ENCODE data around the gene PRAMEF8.
"Not testable (repeated sequence)": the region's sequence is repeated elsewhere in the genome, so short reads cannot be mapped to it uniquely, and the experiment has no call there.

GRCh38 chr1:13265124-13265523 is 19.8 kb downstream of the PRAMEF8 start:
- not testable (repeated sequence) for TF ChIP-seq CTCF (IDR thresholded peaks at IDR 0.05); EZH2 (IDR thresholded peaks at IDR 0.05; ENCODE audit: borderline replicate concordance, insufficient read depth, low read depth, low read length, poor library complexity, severe bottlenecking)
